DOHH2 (cell line): ENCODE data around the gene DNPEP.

Experiments
- CTCF ChIP-seq: fragments of 200-600 bp; sonication (generic); IDR thresholded peaks from one replicate; pipeline ENCODE4 v1.5.1; 2014; ENCODE audit warnings: antibody characterized with exemption, mild to moderate bottlenecking, low read depth, low read length; ENCODE audit not compliant: poor library complexity, severe bottlenecking
- EZH2phosphoT487 ChIP-seq: fragments of 200-600 bp; sonication (generic); IDR thresholded peaks from 2 replicates; pipeline ENCODE4 v1.6.1; 2017; ENCODE audit warnings: borderline replicate concordance, mild to moderate bottlenecking, antibody characterized with exemption, low read length, moderate library complexity, mixed read lengths

DNA sequence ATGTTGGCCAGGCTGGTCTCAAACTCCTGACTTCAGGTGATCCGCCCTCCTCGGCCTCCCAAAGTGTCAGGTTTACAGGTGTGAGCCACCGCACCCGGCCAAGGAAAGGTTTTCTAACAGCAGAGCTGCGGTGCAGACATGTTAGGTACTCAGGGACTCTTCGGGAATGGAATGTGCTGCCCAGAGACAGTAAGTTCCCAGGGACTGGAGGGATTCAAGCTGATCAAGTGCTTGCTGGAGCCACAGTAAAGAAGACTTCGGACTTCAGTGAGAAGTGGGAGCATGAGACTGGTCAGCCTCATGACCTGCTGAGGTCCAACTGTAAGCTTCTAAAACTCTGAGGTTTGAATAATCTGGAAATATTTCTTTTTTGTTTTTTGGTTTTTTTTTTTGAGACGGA lies 22.7 kb upstream of the DNPEP start:
- no peak for TF ChIP-seq CTCF
- no peak for TF ChIP-seq EZH2phosphoT487
